Measurements from ENCODE around the gene LRRC74A. TPM values are rescaled to one million over a fixed set of nuclear protein-coding genes. Genes with fewer than 3 reads are reported as not detected.

LRRC74A gene
- total RNA-seq, 1 donor from 2014 or later: not detected

DNA sequence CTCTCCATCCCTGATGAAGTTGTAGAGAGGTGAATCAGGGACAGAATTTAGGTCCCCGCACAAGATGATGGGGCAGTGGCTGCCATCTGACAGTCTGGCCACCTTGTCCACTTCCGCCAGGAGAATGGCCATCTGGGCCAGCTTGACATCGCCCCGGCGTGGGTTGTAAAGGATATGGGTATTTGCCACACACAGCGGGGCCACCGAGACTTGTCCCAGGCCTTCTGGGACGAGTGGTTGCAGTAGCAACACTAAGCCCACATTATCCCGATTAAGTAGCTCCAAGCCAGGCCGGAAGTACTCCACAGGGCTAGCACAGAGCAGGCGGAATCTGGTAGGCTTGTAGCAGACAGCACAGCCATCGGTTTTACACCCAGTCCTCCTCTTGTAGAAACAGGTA lies 19.8 kb upstream of the LRRC74A start:
- ATAC-seq: no peak
- intact Hi-C loops (cut with micrococcal nuclease): no loop called here
- DNase-seq: no peak

DNA sequence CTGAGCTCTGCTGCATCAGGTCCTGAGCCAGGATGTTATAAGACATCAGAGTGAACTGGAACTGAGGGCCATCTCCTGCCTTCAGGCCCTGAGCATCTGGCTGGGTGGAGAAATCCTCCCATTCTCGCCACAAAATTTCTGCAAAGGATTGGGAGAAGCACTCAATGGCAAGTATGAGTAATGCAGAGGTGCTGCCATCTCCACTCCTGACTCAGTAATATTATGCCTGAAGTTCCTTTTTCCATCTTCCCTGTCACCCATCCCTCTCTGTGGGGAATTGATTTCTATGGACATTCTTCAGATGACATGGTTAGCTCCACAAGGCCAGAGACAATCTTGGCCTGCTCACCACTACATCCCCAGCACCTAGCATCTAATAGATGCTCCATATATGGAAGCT lies 18.2 kb upstream of the LRRC74A start:
- ATAC-seq (no peak), DNase-seq (no peak)
- intact Hi-C loops (cut with micrococcal nuclease): no loop called here

DNA sequence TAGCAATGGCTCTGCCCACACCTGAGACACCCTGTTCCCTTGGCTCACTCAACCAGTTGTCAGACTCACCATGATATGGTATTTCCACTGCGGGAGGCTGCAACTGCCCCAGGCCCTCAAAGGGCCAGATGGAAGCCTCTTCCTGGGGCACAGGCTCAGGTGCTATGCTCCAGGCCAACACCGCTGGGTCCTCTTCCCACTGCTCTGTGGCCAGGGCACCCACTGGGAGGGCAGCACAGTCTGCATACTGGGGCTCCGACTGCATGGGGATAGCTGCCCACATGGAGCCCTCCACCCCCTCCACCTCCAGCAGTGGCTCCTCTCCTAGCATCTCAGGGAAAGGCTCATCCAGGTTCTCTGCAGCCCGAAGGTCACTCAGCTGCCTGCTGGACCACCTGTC lies 17.2 kb upstream of the LRRC74A start:
- ATAC-seq: no peak
- no peak for DNase-seq
- intact Hi-C loops (cut with micrococcal nuclease): no loop called here

DNA sequence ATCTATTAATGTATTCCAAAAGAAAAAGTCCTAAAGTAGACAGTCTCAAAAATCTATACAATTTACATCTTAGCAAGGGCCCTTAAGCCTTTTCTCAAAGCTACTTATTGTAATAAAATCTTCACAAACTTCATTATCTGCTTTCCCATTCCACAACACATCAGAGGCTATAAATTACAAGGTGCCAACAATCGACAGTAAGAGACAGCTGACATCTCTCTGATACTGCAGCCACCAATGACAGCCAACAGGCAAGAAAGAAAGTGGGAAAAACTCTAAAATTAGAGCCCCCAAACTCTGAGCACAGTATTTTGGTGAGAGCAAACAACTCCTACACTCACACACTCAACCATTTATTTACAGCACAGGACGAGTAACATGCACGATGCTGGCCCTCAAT lies 15.7 kb upstream of the LRRC74A start:
- intact Hi-C loops (cut with micrococcal nuclease): no loop called here
- ATAC-seq: no peak
- no peak for DNase-seq

GRCh38 chr14:76810953-76811400 lies 15.2 kb upstream of the LRRC74A start:
- peak; percentile 23 for ATAC-seq
- DNase-seq: no peak
- intact Hi-C loops (cut with micrococcal nuclease): no loop called here

- DNase-seq (no peak), ATAC-seq (no peak)
- intact Hi-C loops (cut with micrococcal nuclease): no loop called here
These were observed 14.6 kb upstream of the LRRC74A start for GRCh38 chr14:76811561-76811960.

- DNase-seq: no peak
- ATAC-seq: peak; percentile 17
- intact Hi-C loops (cut with micrococcal nuclease): no loop called here
These were observed 14.2 kb upstream of the LRRC74A start for GRCh38 chr14:76812093-76812421.

GRCh38 chr14:76812422-76813383 lies 13.5 kb upstream of the LRRC74A start, which contains the start of gene ANGEL1:
TSS of gene ANGEL1 (minus strand) at chr14:76812882. CDS start at chr14:76812827, 55 bp downstream.
- DNase-seq (peak; percentile 98), ATAC-seq (peak; percentile 92)
- intact Hi-C loops (cut with micrococcal nuclease): no loop called here

DNA sequence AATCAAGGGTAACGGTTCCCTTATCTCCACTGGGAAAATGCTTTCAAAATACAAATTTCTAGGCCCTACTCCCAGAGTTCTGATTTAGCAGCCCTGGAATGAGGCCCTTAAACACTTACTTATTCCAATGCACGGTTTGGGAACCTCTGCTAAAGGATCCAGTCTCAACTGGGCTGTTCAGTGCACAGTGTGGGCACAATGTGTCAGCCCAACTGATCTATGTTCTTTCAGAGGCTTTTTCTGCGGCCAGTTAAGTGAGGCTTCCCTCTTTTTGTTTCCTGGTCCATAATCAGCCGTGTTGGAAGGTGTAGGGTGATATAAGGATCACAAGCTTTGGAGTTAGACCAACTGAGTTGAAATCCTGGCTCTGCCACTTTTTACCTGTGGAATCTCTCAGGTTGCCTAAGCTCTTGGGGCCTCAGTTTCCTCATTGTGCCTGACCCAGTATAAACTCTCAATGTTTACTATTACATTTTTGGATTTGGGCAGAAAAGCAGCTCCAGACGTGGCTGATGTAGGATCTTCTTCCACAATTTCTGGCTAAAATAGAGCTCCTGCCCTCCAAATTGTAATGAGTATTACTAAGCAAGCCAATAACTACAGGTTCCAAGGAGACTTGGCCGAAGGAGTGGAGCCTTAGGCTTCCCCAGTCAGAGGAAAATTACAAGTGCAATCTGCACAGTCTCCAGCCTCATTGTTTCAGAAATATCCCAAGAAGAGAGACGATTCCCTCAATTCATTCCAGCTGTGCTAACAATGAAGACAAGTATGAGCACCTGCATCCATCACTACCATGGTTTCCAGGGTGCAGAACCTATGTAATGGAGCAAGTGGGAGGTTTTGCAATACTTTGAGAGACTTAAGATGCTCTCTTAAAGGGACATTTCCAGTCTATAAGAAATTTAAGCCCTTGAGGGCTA lies 11.2 kb upstream of the LRRC74A start:
- ATAC-seq (no peak), DNase-seq (no peak)
- intact Hi-C loops (cut with micrococcal nuclease): no loop called here

DNA sequence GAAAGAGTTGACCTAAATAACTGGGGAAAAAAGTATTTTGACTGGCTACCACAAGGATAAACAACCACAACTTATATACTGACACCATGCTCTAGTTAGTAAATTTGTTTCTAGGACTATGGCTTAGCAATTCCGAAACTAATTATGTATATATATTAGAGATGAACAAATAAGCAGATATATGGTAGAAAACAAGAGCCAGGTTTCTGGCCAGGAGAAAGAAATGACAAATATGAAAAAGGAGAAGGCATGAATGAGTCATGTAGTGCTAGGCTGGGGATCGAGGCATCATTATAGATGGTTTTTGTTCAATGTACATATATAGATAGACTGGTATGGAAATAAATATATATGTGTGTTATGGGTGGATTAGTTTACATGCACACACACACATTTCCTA lies 5.5 kb upstream of the LRRC74A start:
- DNase-seq (no peak), ATAC-seq (no peak)
- intact Hi-C loops (cut with micrococcal nuclease): no loop called here

GRCh38 chr14:76827696-76828296 lies 1.6 kb downstream of the LRRC74A start:
- intact Hi-C loops (cut with micrococcal nuclease): no loop called here
- ATAC-seq: peak; percentile 64
- peak; percentile 72 for DNase-seq

- DNase-seq (no peak), ATAC-seq (peak; percentile 3)
- intact Hi-C loops (cut with micrococcal nuclease): no loop called here
These were observed 2.3 kb downstream of the LRRC74A start for GRCh38 chr14:76828339-76829012.

- intact Hi-C loops (cut with micrococcal nuclease): no loop called here
- DNase-seq (peak; percentile 69), ATAC-seq (peak; percentile 82)
These were observed 2.8 kb downstream of the LRRC74A start for GRCh38 chr14:76829013-76829365.

DNA sequence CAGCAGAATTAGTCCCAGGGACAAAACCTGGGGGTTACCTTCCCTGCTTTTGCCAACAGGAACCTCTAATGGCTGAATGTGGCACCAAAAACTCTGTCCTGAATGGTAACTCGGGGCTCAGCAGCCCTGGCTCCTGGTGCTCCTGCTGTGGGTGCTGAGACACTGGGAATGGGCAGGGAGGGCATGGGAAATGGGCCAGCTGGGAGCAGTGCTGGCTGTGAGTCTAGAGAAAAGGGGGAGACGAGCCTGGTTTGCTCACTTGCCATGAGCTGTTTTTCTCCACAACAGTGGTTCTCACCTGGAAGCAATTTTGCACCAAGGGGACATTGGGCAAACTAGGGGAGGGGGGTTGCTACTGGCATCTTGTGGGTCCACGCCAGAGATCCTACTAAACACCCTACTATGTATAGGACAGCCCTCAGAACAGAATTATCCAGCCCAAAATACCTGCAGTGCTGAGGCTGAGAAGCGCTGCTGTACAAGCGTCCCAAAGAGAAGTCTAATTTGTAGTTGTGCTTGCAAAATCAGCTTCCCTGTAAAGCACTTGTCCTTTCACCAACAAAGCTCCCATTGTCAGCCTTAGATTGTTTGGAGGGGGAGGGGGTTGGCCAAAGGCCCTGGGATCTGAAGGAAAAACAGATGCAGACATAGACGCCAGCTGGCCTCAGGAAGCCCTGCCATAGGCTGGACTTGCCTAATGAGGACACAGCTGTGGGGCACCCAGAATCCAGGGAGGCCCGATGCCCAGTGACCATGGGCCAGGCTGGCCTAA lies 3.6 kb downstream of the LRRC74A start:
- DNase-seq (peak; percentile 87), ATAC-seq (peak; percentile 76)
- intact Hi-C loops (cut with micrococcal nuclease): no loop called here

- intact Hi-C loops (cut with micrococcal nuclease): no loop called here
- DNase-seq (no peak), ATAC-seq (no peak)
These were observed 4.3 kb downstream of the LRRC74A start for GRCh38 chr14:76830556-76830955.

DNA sequence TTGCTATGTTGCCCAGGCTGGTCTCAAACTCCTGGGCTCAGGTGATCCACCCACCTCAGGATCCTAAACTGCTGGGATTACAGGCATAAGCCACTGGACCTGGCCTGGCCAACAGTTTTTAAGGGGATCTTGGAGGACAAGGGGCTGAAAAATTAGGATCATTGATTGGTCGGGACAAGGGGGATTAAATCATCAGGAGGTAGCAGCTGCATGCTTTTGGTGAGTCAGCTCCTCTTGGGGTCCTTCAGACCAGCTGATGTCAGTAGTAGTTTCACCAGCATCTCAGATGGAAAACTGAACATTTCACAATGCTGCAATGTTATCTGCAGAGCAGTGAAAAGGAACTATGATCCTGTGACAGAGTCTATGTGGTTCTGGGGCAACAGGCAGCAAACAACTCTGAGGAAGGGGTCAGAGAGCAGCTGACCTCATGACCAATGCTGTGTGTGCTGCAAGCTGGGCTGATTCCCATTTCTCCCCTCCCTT lies 6.3 kb downstream of the LRRC74A start:
- intact Hi-C loops (cut with micrococcal nuclease): no loop called here
- ATAC-seq (peak; percentile 47), DNase-seq (no peak)

DNA sequence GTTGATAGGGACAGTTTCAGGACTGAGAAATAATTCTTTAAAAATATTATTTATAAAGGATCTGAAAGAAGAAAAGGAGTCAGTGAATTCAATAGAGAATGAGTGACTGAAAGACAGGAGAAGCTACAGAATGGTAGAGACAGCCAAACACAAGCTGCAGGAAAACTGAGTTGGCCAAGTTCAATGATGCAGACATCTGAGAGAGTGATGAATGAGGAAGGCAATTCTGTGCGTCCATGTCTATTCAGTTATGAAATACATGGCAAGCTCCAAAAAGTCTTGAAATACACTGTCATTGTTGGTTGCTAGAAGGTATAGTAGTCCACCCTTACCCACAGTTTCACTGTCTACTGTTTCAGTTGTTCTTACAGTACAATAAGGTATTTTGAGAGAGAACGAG lies 6.8 kb downstream of the LRRC74A start:
- no peak for DNase-seq
- ATAC-seq: no peak
- intact Hi-C loops (cut with micrococcal nuclease): no loop called here

DNA sequence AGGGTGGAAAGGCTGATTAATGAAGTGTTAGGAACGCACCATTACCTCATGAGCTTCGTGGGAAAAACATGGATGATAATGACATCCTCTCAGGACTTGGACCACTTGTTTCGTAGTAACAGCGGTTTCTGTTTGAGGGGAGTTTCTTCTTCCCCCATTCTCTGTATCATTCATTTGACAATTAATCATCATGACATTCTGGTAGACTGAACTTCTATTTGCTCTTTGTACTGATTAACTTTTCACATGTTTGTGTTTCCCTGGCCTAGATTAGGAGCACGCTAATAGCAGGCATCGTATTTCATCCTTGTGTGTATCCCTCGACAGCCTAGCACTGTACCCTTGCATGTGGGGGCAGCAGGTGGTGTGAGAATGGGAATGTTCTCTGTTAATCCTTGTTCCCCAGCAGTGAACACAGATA lies 8.0 kb downstream of the LRRC74A start:
- DNase-seq (no peak), ATAC-seq (no peak)
- intact Hi-C loops (cut with micrococcal nuclease): no loop called here
